Measurements from ENCODE around the gene PAQR4.

PAQR4 gene

GRCh38 chr16:3004781-3005284 lies 35.7 kb downstream of the PAQR4 start:
- no peak for DNase-seq (ENCODE audit: low read depth in 2 of 2)

- no peak for DNase-seq (ENCODE audit: low read depth in 2 of 2)
Measured at GRCh38 chr16:3007059-3007956, 38.2 kb downstream of the PAQR4 start.

GRCh38 chr16:3007957-3008689 lies 39.0 kb downstream of the PAQR4 start:
- peak in 1 of 2 donors; percentile 37 for DNase-seq (ENCODE audit: low read depth in 2 of 2)

- no peak for DNase-seq (ENCODE audit: low read depth in 2 of 2)
Measured at GRCh38 chr16:3008690-3009037, 39.5 kb downstream of the PAQR4 start.

GRCh38 chr16:3009568-3010390 lies 40.6 kb downstream of the PAQR4 start:
- DNase-seq (ENCODE audit: low read depth in 2 of 2), result no peak

- no peak for DNase-seq (ENCODE audit: low read depth in 2 of 2)
Measured at GRCh38 chr16:3010510-3010909, 41.4 kb downstream of the PAQR4 start.

- no peak for DNase-seq (ENCODE audit: low read depth in 2 of 2)
Measured at GRCh38 chr16:3012246-3012645, 43.1 kb downstream of the PAQR4 start.

GRCh38 chr16:3012828-3013420 lies 43.8 kb downstream of the PAQR4 start, which contains the start of gene CLDN9:
CLDN9 (plus strand) TSS chr16:3012923; CDS start chr16:3013363, 440 bp downstream.
- no peak for DNase-seq (ENCODE audit: low read depth in 2 of 2)

GRCh38 chr16:3013491-3013951 lies 44.4 kb downstream of the PAQR4 start:
- no peak for DNase-seq (ENCODE audit: low read depth in 2 of 2)

- no peak for DNase-seq (ENCODE audit: low read depth in 2 of 2)
Measured at GRCh38 chr16:3013998-3014690, 45.0 kb downstream of the PAQR4 start.

GRCh38 chr16:3014971-3015370 lies 45.8 kb downstream of the PAQR4 start:
- DNase-seq (ENCODE audit: low read depth in 2 of 2), result no peak

- DNase-seq (ENCODE audit: low read depth in 2 of 2), result no peak
Measured at GRCh38 chr16:3015865-3016521, 46.8 kb downstream of the PAQR4 start.

- DNase-seq (ENCODE audit: low read depth in 2 of 2), result no peak
Measured at GRCh38 chr16:3017344-3017743, 48.2 kb downstream of the PAQR4 start.

GRCh38 chr16:3017794-3018506 lies 48.8 kb downstream of the PAQR4 start, which contains the start of gene CLDN6:
CLDN6 (minus strand) TSS chr16:3018183; CDS start chr16:3016021, 2,162 bp downstream.
- no peak for DNase-seq (ENCODE audit: low read depth in 2 of 2)

- no peak for DNase-seq (ENCODE audit: low read depth in 2 of 2)
Measured at GRCh38 chr16:3019594-3020246, 50.6 kb downstream of the PAQR4 start.

- peak; percentile 22 to 70 for DNase-seq (ENCODE audit: low read depth in 2 of 2)
Measured at GRCh38 chr16:3020247-3020603, 51.1 kb downstream of the PAQR4 start, which contains the start of gene TNFRSF12A. TNFRSF12A (plus strand) TSS chr16:3020368; CDS start chr16:3020398, 30 bp downstream.

GRCh38 chr16:3020604-3021448 lies 51.7 kb downstream of the PAQR4 start:
- DNase-seq (ENCODE audit: low read depth in 2 of 2), result peak; percentile 55 to 76
